IMR-90 (cell line): ENCODE data around the gene HMGB2. TPM values are rescaled to one million over a fixed set of nuclear protein-coding genes. Genes with fewer than 3 reads are reported as not detected.

Source experiments
- ATAC-seq: fragments of 200-7000 bp; cut with Tn5 transposase; 2 replicates; pipeline ENCODE4 v1.9.1; 2020; ENCODE audit warnings: low read depth, mild to moderate bottlenecking, moderate library complexity
- BruUV-seq: library from RNA; stranded (reverse); fragments of 400-500 nt; replicated peaks from 2 replicates; lab custom pipeline; 2021; lab: Mats Ljungman, UMichigan
- CTCF ChIA-PET: fragments of 300-600 bp; formaldehyde crosslinking; extraction: SDS; loops from one replicate; lab custom pipeline; 2021; ENCODE audit warnings: antibody characterized with exemption; lab: Yijun Ruan, JAX
- POLR2A ChIA-PET: fragments of 300-600 bp; sonication (Branson Sonifier 250); formaldehyde crosslinking; loops from one replicate; lab custom pipeline; 2022; ENCODE audit warnings: antibody characterized with exemption; ENCODE audit not compliant: unreplicated experiment; lab: Charles Lee
- DNase-seq: peaks from one replicate; pipeline ENCODE4 v3.0.0; 2013
- H2AFZ ChIP-seq: replicated peaks from 2 replicates; pipeline ENCODE3; 2013; ENCODE audit warnings: low read length, mild to moderate bottlenecking; ENCODE audit not compliant: poor library complexity
- H2AK5ac ChIP-seq: 2 replicates; pipeline ENCODE4 v1.6.1; 2013; ENCODE audit warnings: low read depth, low read length, inconsistent platforms
- H2AK9ac ChIP-seq: replicated peaks from 2 replicates; pipeline ENCODE3; 2013; ENCODE audit warnings: mild to moderate bottlenecking, low read depth, low read length, moderate library complexity; ENCODE audit not compliant: poor library complexity
- H2BK120ac ChIP-seq: 2 replicates; pipeline ENCODE4 v1.6.1; 2013; ENCODE audit warnings: low read depth, low read length, inconsistent platforms
- H2BK15ac ChIP-seq: 3 replicates; pipeline ENCODE4 v1.6.1; 2013; ENCODE audit warnings: low read depth, low read length, inconsistent platforms
- H2BK20ac ChIP-seq: 2 replicates; pipeline ENCODE4 v1.6.1; 2013; ENCODE audit warnings: low read depth, mild to moderate bottlenecking, inconsistent platforms, low read length, moderate library complexity
- H2BK5ac ChIP-seq: 2 replicates; pipeline ENCODE4 v1.6.1; 2013; ENCODE audit warnings: mild to moderate bottlenecking, low read depth, low read length, inconsistent platforms; ENCODE audit not compliant: poor library complexity, severe bottlenecking
- H3K14ac ChIP-seq: replicated peaks from 2 replicates; pipeline ENCODE4 v1.6.1; 2013; ENCODE audit warnings: low read depth, low read length, inconsistent platforms
- H3K18ac ChIP-seq: 2 replicates; pipeline ENCODE4 v1.6.1; 2013; ENCODE audit warnings: low read depth, low read length, control low read depth
- H3K23ac ChIP-seq: 2 replicates; pipeline ENCODE4 v1.6.1; 2013; ENCODE audit warnings: low read depth, low read length, inconsistent platforms
- H3K27ac ChIP-seq: 2 replicates; pipeline ENCODE4 v1.5.1; 2013; ENCODE audit warnings: mild to moderate bottlenecking, control low read depth, low read length; ENCODE audit not compliant: insufficient read depth
- H3K27me3 ChIP-seq: 2 replicates; pipeline ENCODE4 v1.6.1; 2013; ENCODE audit warnings: low read length; ENCODE audit not compliant: control insufficient read depth, insufficient read depth
- H3K36me3 ChIP-seq: 2 replicates; pipeline ENCODE4 v1.6.1; 2013; ENCODE audit warnings: low read length, mixed read lengths; ENCODE audit not compliant: control insufficient read depth, insufficient read depth
- H3K4ac ChIP-seq: 2 replicates; pipeline ENCODE4 v1.6.1; 2013; ENCODE audit warnings: low read depth, low read length, inconsistent platforms
- H3K4me1 ChIP-seq: 2 replicates; pipeline ENCODE4 v1.6.1; 2013; ENCODE audit warnings: low read length, mixed read lengths; ENCODE audit not compliant: control insufficient read depth, insufficient read depth
- H3K4me2 ChIP-seq: 2 replicates; pipeline ENCODE4 v1.6.1; 2013; ENCODE audit warnings: low read depth, mild to moderate bottlenecking, control low read depth, low read length, moderate library complexity
- H3K4me3 ChIP-seq: 2 replicates; pipeline ENCODE4 v1.5.1; 2013; ENCODE audit warnings: low read depth, mild to moderate bottlenecking, control low read depth, low read length, moderate library complexity; ENCODE audit not compliant: insufficient read depth
- H3K56ac ChIP-seq: 2 replicates; pipeline ENCODE4 v1.6.1; 2013; ENCODE audit warnings: low read length, inconsistent platforms; ENCODE audit not compliant: insufficient read depth; ENCODE audit errors: extremely low read depth
- H3K79me1 ChIP-seq, 2 experiments: 2 replicates each; pipeline ENCODE4 v1.6.1; 2013; ENCODE audit warnings: low read length in 2 of 2, inconsistent platforms in 1 of 2, low read depth in 1 of 2
- H3K9ac ChIP-seq: 2 replicates; pipeline ENCODE4 v1.6.1; 2013; ENCODE audit warnings: low read depth, low read length, control low read depth
- H3K9me1 ChIP-seq: 2 replicates; pipeline ENCODE4 v1.6.1; 2013; ENCODE audit warnings: low read length, inconsistent platforms; ENCODE audit not compliant: insufficient read depth
- H3K9me3 ChIP-seq: 2 replicates; pipeline ENCODE4 v1.6.1; 2013; ENCODE audit warnings: low read length; ENCODE audit not compliant: control insufficient read depth, insufficient read depth
- H4K20me1 ChIP-seq: 2 replicates; pipeline ENCODE4 v1.6.1; 2013; ENCODE audit warnings: low read length, inconsistent platforms; ENCODE audit not compliant: insufficient read depth
- H4K5ac ChIP-seq: 2 replicates; pipeline ENCODE4 v1.6.1; 2013; ENCODE audit warnings: mild to moderate bottlenecking, low read depth, low read length, control low read depth
- H4K8ac ChIP-seq, 2 experiments: 2 replicates each; pipeline ENCODE4 v1.6.1; 2013; ENCODE audit warnings: low read depth in 2 of 2, low read length in 2 of 2, control low read depth in 1 of 2, inconsistent platforms in 1 of 2
- H4K91ac ChIP-seq: 2 replicates; pipeline ENCODE4 v1.6.1; 2013; ENCODE audit warnings: low read depth, low read length, inconsistent platforms; ENCODE audit not compliant: insufficient read depth
- BHLHE40 ChIP-seq: fragments of 150-350 bp; IDR thresholded peaks from 2 replicates; pipeline ENCODE4 v1.6.1; 2016; ENCODE audit warnings: mild to moderate bottlenecking, low read depth, low read length
- CEBPB ChIP-seq: IDR thresholded peaks from 2 replicates; pipeline ENCODE4 v1.6.1; 2012; ENCODE audit warnings: low read depth, low read length, improper control_type of control experiment
- CHD1 ChIP-seq: IDR thresholded peaks from 2 replicates; pipeline ENCODE4 v1.6.1; 2012; ENCODE audit warnings: low read depth, low read length, improper control_type of control experiment
- FOS ChIP-seq: fragments of 150-350 bp; IDR thresholded peaks from 2 replicates; pipeline ENCODE4 v1.6.1; 2016; ENCODE audit warnings: low read depth, low read length
- MAFK ChIP-seq: IDR thresholded peaks from 2 replicates; pipeline ENCODE4 v1.6.1; 2012; ENCODE audit warnings: low read depth, low read length, improper control_type of control experiment
- MAZ ChIP-seq: IDR thresholded peaks from 2 replicates; pipeline ENCODE4 v1.6.1; 2012; ENCODE audit warnings: low read depth, mild to moderate bottlenecking, low read length, improper control_type of control experiment, moderate library complexity, borderline replicate concordance
- MXI1 ChIP-seq: IDR thresholded peaks from 2 replicates; pipeline ENCODE4 v1.6.1; 2012; ENCODE audit warnings: low read depth, mild to moderate bottlenecking, low read length, moderate library complexity, borderline replicate concordance
- NFE2L2 ChIP-seq: fragments of 150-350 bp; IDR thresholded peaks from 2 replicates; pipeline ENCODE4 v1.6.1; 2016; ENCODE audit warnings: low read depth, mild to moderate bottlenecking, low read length
- POLR2A ChIP-seq: IDR thresholded peaks from 2 replicates; pipeline ENCODE4 v1.6.1; 2012; ENCODE audit warnings: mild to moderate bottlenecking, low read depth, low read length
- RAD21 ChIP-seq: IDR thresholded peaks from 2 replicates; pipeline ENCODE4 v1.6.1; 2012; ENCODE audit warnings: low read length, improper control_type of control experiment
- RCOR1 ChIP-seq: IDR thresholded peaks from 2 replicates; pipeline ENCODE4 v1.6.1; 2012; ENCODE audit warnings: mild to moderate bottlenecking, low read length, improper control_type of control experiment; ENCODE audit not compliant: insufficient replicate concordance
- RFX5 ChIP-seq: IDR thresholded peaks from 2 replicates; pipeline ENCODE4 v1.8.0; 2012; ENCODE audit warnings: low read depth, mild to moderate bottlenecking, low read length, moderate library complexity
- SMC3 ChIP-seq: fragments of 150-350 bp; IDR thresholded peaks from 2 replicates; pipeline ENCODE4 v1.6.1; 2016; ENCODE audit warnings: low read depth, mild to moderate bottlenecking, antibody characterized with exemption, low read length, moderate library complexity
- WGBS, 2 experiments: methylation state at CpG; one replicate each; pipeline versions ENCODE4 v1.1.5 to v1.1.7; 2013; ENCODE audit warnings: missing lambda C conversion rate in 2 of 2; ENCODE audit not compliant: insufficient read length in 1 of 2; ENCODE audit errors: extremely low coverage in 2 of 2; 5-methylcytosine and 5-hydroxymethylcytosine counted together
- dilution Hi-C: fragments of 300-500 bp; cut with HindIII; formaldehyde crosslinking; loops from one replicate; pipeline ENCODE4 v1.14.3; 2018; ENCODE audit warnings: low sequenced_read_pairs; ENCODE audit not compliant: unreplicated experiment
- in situ Hi-C: fragments of 300-500 bp; cut with MboI; formaldehyde crosslinking; loops from 3 replicates; pipeline ENCODE4 v1.14.3; 2019; ENCODE audit warnings: low sequenced_read_pairs, inconsistent platforms, mixed read lengths
- intact Hi-C: fragments of 100-400 bp; cut with micrococcal nuclease; formaldehyde crosslinking; loops from 2 replicates; pipeline ENCODE4 v1.10.0; 2022
- polyA plus RNA-seq, 3 experiments: library from polyadenylated mRNA; depleted of rRNA; stranded (reverse); fragments of >200 nt; gene quantifications; 2 replicates each; pipeline ENCODE4 v1.2.3, GENCODE V29; 2012; ENCODE audit warnings: low replicate concordance in 1 of 3
- total RNA-seq: library from RNA; depleted of rRNA; stranded (reverse); fragments of >200 nt; gene quantifications from 2 replicates; pipeline ENCODE4 v1.2.3, GENCODE V29; 2012
- TF ChIP-seq, protein P1 (sequence below): conservative IDR thresholded peaks from 2 replicates; pipeline ENCODE4 v1.5.1; 2012; ENCODE audit warnings: mild to moderate bottlenecking, low read depth, low read length, improper control_type of control experiment
- TF ChIP-seq, protein P2 (sequence below): fragments of 150-350 bp; IDR thresholded peaks from 2 replicates; pipeline ENCODE4 v1.6.1; 2017; ENCODE audit warnings: mild to moderate bottlenecking, antibody characterized with exemption, low read length, low read depth

The HMGB2 gene
- total and polyA plus RNA-seq, 2 of the 4 experiments (the other 2 are of a cell fraction): 49.3 to 106 TPM

DNA sequence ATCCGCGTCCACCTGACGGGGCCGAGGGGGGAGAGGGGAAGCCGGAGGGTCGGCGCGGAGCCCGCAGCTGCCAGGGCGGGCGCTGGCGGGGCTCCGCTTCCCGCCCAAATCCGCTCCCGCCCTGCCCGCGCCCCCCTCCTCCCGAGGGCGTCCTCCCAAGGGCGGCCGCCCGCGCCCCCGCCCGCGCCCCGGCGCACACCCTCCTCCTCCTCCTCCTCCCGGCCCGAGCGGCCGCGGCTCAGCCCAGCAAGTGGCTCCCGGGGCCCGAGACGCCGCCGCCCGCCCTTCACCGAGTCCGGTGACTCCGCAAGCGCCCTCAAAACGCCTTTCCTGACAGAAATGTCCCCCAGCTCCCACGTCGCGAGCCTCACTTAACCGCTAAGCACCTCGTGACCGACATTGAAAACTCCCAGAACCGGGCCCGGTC is 487 bp downstream of the HMGB2 start:
- TF ChIP-seq FOS (no peak), NFE2L2 (no peak), CHD1 (no peak), MAFK (no peak), SMC3 (no peak), RAD21 (no peak), CEBPB (no peak), BHLHE40 (no peak), POLR2A (no peak), RFX5 (no peak), RCOR1 (no peak), MAZ (no peak), MXI1 (no peak)
- TF ChIP-seq, protein P1, sequence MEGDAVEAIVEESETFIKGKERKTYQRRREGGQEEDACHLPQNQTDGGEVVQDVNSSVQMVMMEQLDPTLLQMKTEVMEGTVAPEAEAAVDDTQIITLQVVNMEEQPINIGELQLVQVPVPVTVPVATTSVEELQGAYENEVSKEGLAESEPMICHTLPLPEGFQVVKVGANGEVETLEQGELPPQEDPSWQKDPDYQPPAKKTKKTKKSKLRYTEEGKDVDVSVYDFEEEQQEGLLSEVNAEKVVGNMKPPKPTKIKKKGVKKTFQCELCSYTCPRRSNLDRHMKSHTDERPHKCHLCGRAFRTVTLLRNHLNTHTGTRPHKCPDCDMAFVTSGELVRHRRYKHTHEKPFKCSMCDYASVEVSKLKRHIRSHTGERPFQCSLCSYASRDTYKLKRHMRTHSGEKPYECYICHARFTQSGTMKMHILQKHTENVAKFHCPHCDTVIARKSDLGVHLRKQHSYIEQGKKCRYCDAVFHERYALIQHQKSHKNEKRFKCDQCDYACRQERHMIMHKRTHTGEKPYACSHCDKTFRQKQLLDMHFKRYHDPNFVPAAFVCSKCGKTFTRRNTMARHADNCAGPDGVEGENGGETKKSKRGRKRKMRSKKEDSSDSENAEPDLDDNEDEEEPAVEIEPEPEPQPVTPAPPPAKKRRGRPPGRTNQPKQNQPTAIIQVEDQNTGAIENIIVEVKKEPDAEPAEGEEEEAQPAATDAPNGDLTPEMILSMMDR: no peak
- TF ChIP-seq, protein P2, sequence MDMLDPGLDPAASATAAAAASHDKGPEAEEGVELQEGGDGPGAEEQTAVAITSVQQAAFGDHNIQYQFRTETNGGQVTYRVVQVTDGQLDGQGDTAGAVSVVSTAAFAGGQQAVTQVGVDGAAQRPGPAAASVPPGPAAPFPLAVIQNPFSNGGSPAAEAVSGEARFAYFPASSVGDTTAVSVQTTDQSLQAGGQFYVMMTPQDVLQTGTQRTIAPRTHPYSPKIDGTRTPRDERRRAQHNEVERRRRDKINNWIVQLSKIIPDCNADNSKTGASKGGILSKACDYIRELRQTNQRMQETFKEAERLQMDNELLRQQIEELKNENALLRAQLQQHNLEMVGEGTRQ: no peak; the same call in 1 of the 2 replicates
- peak overlapping the region; percentile 100 for H2AK9ac ChIP-seq
- no peaks in the 10 kb centered on the region for H3K27me3 ChIP-seq
- no peak overlapping the region for H2BK15ac ChIP-seq
- in situ Hi-C loops: no loop called here
- intact Hi-C loops: loop anchor here (1.0 to 5.0 kb wide), 3 partner anchors 37 to 155 kb away; partner anchors contain the start of gene SAP30
- WGBS, 2 experiments: 0% methylated on average over 11 of the region's 53 CpGs; no CpG with 5 or more reads in 1 of the 2 experiments
- POLR2A ChIA-PET: interaction anchor here (1.1 kb wide), 1 partner anchor 12 kb away, joined by 4 read pairs; no protein-coding TSS in a partner anchor
- peak overlapping the region; percentile 91; the same call in 1 of the 2 replicates for H3K56ac ChIP-seq
- H4K91ac ChIP-seq: peak overlapping the region; percentile 97
- no peak overlapping the region for H2BK20ac ChIP-seq
- peak overlapping the region; percentile 86 for H2BK5ac ChIP-seq
- H2AK5ac ChIP-seq: peak overlapping the region; percentile 72; the same call in 1 of the 2 replicates
- peak; percentile 1; the same call in 1 of the 2 replicates for ATAC-seq
- H4K8ac ChIP-seq: peak overlapping the region; percentile 65 to 69; a peak in 2 of 4 replicates
- H4K5ac ChIP-seq: 0 out of 2 replicates have a peak overlapping the region, but pooled peaks have one; percentile 11
- H3K4me3 ChIP-seq: peak overlapping the region; percentile 75
- H3K18ac ChIP-seq: peak overlapping the region; percentile 22; the same call in 1 of the 2 replicates
- H3K4me1 ChIP-seq: no peaks in the 10 kb centered on the region
- peak overlapping the region; percentile 89 for H3K27ac ChIP-seq
- H3K9me1 ChIP-seq: no peaks in the 10 kb centered on the region; the same call in 1 of the 2 replicates
- H3K9ac ChIP-seq: peak overlapping the region; percentile 93
- H3K36me3 ChIP-seq: peaks cover 4% of the 10 kb centered on the region
- H3K23ac ChIP-seq: peak overlapping the region; percentile 88
- peak overlapping the region; percentile 99 for H3K4me2 ChIP-seq
- dilution Hi-C loops: no loop called here
- H4K20me1 ChIP-seq: no peaks in the 10 kb centered on the region
- H3K14ac ChIP-seq: peak overlapping the region; percentile 68
- CTCF ChIA-PET: interaction anchor here (0.6 kb wide), 1 partner anchor 83 kb away, joined by 5 read pairs; no protein-coding TSS in a partner anchor
- H3K9me3 ChIP-seq: no peaks in the 10 kb centered on the region
- peaks cover 0 to 4% of the 10 kb centered on the region in 2 experiments; a peak in 3 of 4 replicates for H3K79me1 ChIP-seq
- H2AFZ ChIP-seq: peak overlapping the region; percentile 93
- H3K4ac ChIP-seq: peak overlapping the region; percentile 87
- peak; percentile 19 for DNase-seq
- no peak overlapping the region for H2BK120ac ChIP-seq
- BruUV-seq: no TSS peak
